Keratinocyte (primary cell): ENCODE measurements around the gene CECR2. TPM values are rescaled to one million over a fixed set of nuclear protein-coding genes. Genes with fewer than 3 reads are reported as not detected.

ENCODE experiments used
- DNase-seq: peaks from one replicate; pipeline ENCODE4 v3.0.0-alpha.2; 2011; ENCODE audit warnings: low read depth, missing footprints, low spot score
- FAIRE-seq: peaks from 2 replicates; lab custom pipeline; 2011; peaks lifted over from hg19 to GRCh38; lab: Jason Lieb, UNC
- H2AFZ ChIP-seq: 2 replicates; pipeline ENCODE4 v1.6.0; 2012; ENCODE audit warnings: low read length, control low read depth, inconsistent platforms; ENCODE audit not compliant: control insufficient read depth
- H3K27ac ChIP-seq: 2 replicates; pipeline ENCODE4 v1.5.1; 2011; ENCODE audit warnings: low read length; ENCODE audit not compliant: control insufficient read depth, insufficient read depth
- H3K27me3 ChIP-seq: 3 replicates; pipeline ENCODE4 v1.6.0; 2011; ENCODE audit warnings: low read length; ENCODE audit not compliant: control insufficient read depth, insufficient read depth; ENCODE audit errors: extremely low read depth
- H3K36me3 ChIP-seq, 2 experiments: 2 replicates in 1 of 2; 3 replicates in 1 of 2; pipeline ENCODE4 v1.5.1; 2011; ENCODE audit warnings: low read length in 2 of 2, mild to moderate bottlenecking in 1 of 2; ENCODE audit not compliant: control insufficient read depth in 2 of 2, insufficient read depth in 2 of 2; ENCODE audit errors: extremely low read depth in 1 of 2
- H3K4me1 ChIP-seq: 3 replicates; pipeline ENCODE4 v1.5.1; 2011; ENCODE audit warnings: low read length; ENCODE audit not compliant: control insufficient read depth, insufficient read depth; ENCODE audit errors: extremely low read depth
- H3K4me2 ChIP-seq: 3 replicates; pipeline ENCODE4 v1.6.0; 2011; ENCODE audit warnings: low read depth, low read length; ENCODE audit not compliant: control insufficient read depth, insufficient read depth; ENCODE audit errors: extremely low read depth
- H3K4me3 ChIP-seq, 3 experiments: fragments of 200-600 bp in 1 of 3; sonication (generic) in 1 of 3; 2 replicates in 2 of 3; 3 replicates in 1 of 3; pipeline ENCODE4 v1.5.1; 2011 to 2016; ENCODE audit warnings: low read length in 3 of 3, mild to moderate bottlenecking in 3 of 3, control low read depth in 2 of 3, inconsistent platforms in 1 of 3, low read depth in 1 of 3, mixed read lengths in 1 of 3, mixed run types in 1 of 3, moderate library complexity in 1 of 3; ENCODE audit not compliant: control insufficient read depth in 2 of 3, insufficient read depth in 2 of 3; ENCODE audit errors: extremely low read depth in 1 of 3
- H3K79me2 ChIP-seq: 2 replicates; pipeline ENCODE4 v1.6.0; 2012; ENCODE audit warnings: low read length; ENCODE audit not compliant: control insufficient read depth, insufficient read depth
- H3K9ac ChIP-seq: 3 replicates; pipeline ENCODE4 v1.6.0; 2011; ENCODE audit warnings: low read length; ENCODE audit not compliant: control insufficient read depth, insufficient read depth; ENCODE audit errors: extremely low read depth
- H3K9me1 ChIP-seq: 3 replicates; pipeline ENCODE4 v1.6.0; 2011; ENCODE audit warnings: low read length; ENCODE audit not compliant: control insufficient read depth, insufficient read depth; ENCODE audit errors: extremely low read depth
- H3K9me3 ChIP-seq: 2 replicates; pipeline ENCODE4 v1.5.1; 2012; ENCODE audit warnings: low read depth, low read length; ENCODE audit not compliant: control insufficient read depth
- H4K20me1 ChIP-seq: 3 replicates; pipeline ENCODE4 v1.6.0; 2011; ENCODE audit warnings: low read length; ENCODE audit not compliant: control insufficient read depth, insufficient read depth; ENCODE audit errors: extremely low read depth
- EZH2 ChIP-seq: IDR thresholded peaks from one replicate; pipeline ENCODE4 v1.6.1; 2012; ENCODE audit warnings: inconsistent platforms, mild to moderate bottlenecking, low read length, moderate library complexity
- dilution Hi-C: fragments of 300-500 bp; cut with MboI; formaldehyde crosslinking; loops from one replicate; pipeline ENCODE4 v1.7.0; 2020; ENCODE audit warnings: low sequenced_read_pairs; ENCODE audit not compliant: extremely low pct_ligation_motif_present
- polyA plus RNA-seq, 5 experiments: library from polyadenylated mRNA; depleted of rRNA in 3 of 5; stranded (reverse) in 3 of 5; stranded (forward) in 1 of 5; unstranded in 1 of 5; fragments of >200 nt; gene quantifications; 1 replicate in 1 of 5; 2 replicates in 3 of 5; 3 replicates in 1 of 5; pipeline versions ENCODE4 v1.2.1 to v1.2.3, GENCODE V29; 2011 to 2012; ENCODE audit warnings: missing spikeins in 2 of 5, low read depth in 1 of 5, low replicate concordance in 1 of 5
- TF ChIP-seq, protein P1 (sequence below), 3 experiments: IDR thresholded peaks in 1 of 3; conservative IDR thresholded peaks in 1 of 3; optimal IDR thresholded peaks in 1 of 3; 2 replicates in 2 of 3; 3 replicates in 1 of 3; pipeline versions ENCODE3 to v1.5.1; 2011; ENCODE audit warnings: low read length in 3 of 3, mild to moderate bottlenecking in 3 of 3, moderate library complexity in 2 of 3, control low read depth in 1 of 3, inconsistent platforms in 1 of 3; ENCODE audit not compliant: insufficient read depth in 2 of 3; ENCODE audit errors: extremely low read depth in 1 of 3

Gene CECR2
- polyA plus RNA-seq, 1 donor (not counting 4 experiments of a cell fraction or from before 2014, with no cell fraction given) = not detected

DNA sequence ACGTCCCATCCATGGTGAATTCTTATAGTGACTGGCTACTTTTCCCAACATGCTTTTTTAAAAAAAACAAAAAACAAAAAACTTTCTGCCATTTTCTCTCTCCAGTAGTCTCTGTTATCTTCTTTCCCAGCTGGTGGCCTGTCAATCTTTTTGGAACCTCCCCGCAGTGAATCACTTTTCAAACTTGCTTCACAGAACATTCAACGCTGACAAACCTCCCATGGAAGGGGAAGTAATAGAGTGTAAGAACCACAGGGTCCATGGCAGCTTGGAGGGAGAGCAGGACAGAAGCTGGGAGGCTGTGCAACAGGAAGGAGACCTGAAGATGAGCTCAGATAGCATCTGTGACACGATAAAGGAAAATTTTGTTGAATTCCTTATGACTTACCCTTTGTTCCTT, 9.8 kb upstream of the CECR2 start:
- no peak overlapping the region for H3K4me3 ChIP-seq
- H3K4me1 ChIP-seq = no peaks in the 10 kb centered on the region
- no peak overlapping the region for H3K4me2 ChIP-seq
- H3K9me1 ChIP-seq = no peaks in the 10 kb centered on the region
- no peak for FAIRE-seq
- H3K27me3 ChIP-seq = no peaks in the 10 kb centered on the region
- no peak overlapping the region for H3K9ac ChIP-seq
- H3K79me2 ChIP-seq = no peaks in the 10 kb centered on the region
- no peak for DNase-seq
- no peaks in the 10 kb centered on the region for H3K9me3 ChIP-seq
- dilution Hi-C loops = no loop called here
- H3K36me3 ChIP-seq = no peaks in the 10 kb centered on the region
- TF ChIP-seq, protein P1, sequence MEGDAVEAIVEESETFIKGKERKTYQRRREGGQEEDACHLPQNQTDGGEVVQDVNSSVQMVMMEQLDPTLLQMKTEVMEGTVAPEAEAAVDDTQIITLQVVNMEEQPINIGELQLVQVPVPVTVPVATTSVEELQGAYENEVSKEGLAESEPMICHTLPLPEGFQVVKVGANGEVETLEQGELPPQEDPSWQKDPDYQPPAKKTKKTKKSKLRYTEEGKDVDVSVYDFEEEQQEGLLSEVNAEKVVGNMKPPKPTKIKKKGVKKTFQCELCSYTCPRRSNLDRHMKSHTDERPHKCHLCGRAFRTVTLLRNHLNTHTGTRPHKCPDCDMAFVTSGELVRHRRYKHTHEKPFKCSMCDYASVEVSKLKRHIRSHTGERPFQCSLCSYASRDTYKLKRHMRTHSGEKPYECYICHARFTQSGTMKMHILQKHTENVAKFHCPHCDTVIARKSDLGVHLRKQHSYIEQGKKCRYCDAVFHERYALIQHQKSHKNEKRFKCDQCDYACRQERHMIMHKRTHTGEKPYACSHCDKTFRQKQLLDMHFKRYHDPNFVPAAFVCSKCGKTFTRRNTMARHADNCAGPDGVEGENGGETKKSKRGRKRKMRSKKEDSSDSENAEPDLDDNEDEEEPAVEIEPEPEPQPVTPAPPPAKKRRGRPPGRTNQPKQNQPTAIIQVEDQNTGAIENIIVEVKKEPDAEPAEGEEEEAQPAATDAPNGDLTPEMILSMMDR (optimal IDR thresholded peaks at IDR 0.05 in 1 of 3, IDR thresholded peaks at IDR 0.05 in 1 of 3, conservative IDR thresholded peaks at IDR 0.05 in 1 of 3; ENCODE audit: extremely low read depth in 1 of 3, insufficient read depth in 2 of 3, low read length in 3 of 3) = no peak
- no peak for TF ChIP-seq EZH2
- H4K20me1 ChIP-seq = no peaks in the 10 kb centered on the region
- H3K27ac ChIP-seq = no peak overlapping the region
- H2AFZ ChIP-seq = no peak overlapping the region

DNA sequence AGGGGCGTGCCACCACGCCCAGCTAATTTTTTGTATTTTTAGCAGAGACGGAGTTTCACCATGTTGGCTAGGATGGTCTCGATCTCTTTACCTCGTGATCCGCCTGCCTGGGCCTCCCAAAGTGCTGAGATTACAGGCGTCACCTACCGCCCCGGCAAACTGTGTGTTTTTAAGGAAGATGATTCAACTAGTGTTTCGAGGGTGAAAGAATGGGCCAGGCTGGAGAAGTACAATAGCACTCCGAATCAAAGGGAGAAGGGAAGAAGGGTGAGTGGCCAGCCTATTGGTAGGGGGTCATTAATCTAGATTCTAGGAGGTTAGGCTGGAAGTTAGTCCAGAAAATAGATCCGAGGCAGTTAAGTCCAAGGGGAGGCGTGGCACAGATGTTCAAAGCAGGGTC, 2.9 kb upstream of the CECR2 start:
- Histone ChIP-seq H3K9me1 (no peaks in the 10 kb centered on the region), H3K9me3 (no peaks in the 10 kb centered on the region), H3K36me3 (no peaks in the 10 kb centered on the region), H3K4me2 (no peak overlapping the region), H4K20me1 (no peaks in the 10 kb centered on the region), H3K27me3 (peaks cover 43% of the 10 kb centered on the region), H3K79me2 (no peaks in the 10 kb centered on the region), H3K4me1 (no peaks in the 10 kb centered on the region), H3K27ac (no peak overlapping the region), H2AFZ (no peak overlapping the region), H3K9ac (no peak overlapping the region), H3K4me3 (no peak overlapping the region)
- TF ChIP-seq EZH2 = no peak
- TF ChIP-seq, protein P1 (optimal IDR thresholded peaks at IDR 0.05 in 1 of 3, IDR thresholded peaks at IDR 0.05 in 1 of 3, conservative IDR thresholded peaks at IDR 0.05 in 1 of 3; ENCODE audit: extremely low read depth in 1 of 3, insufficient read depth in 2 of 3, low read length in 3 of 3) = no peak
- dilution Hi-C loops = no loop called here
- FAIRE-seq (no peak), DNase-seq (no peak)
